ENCODE results near the gene RANBP9. TPM values are rescaled to one million over a fixed set of nuclear protein-coding genes. Genes with fewer than 3 reads are reported as not detected.

The RANBP9 gene
- 13.5 and 21.7 TPM in 2 replicates for total RNA-seq

- DNase-seq (ENCODE audit: low read depth), result no peak
- TF ChIP-seq, protein P1, sequence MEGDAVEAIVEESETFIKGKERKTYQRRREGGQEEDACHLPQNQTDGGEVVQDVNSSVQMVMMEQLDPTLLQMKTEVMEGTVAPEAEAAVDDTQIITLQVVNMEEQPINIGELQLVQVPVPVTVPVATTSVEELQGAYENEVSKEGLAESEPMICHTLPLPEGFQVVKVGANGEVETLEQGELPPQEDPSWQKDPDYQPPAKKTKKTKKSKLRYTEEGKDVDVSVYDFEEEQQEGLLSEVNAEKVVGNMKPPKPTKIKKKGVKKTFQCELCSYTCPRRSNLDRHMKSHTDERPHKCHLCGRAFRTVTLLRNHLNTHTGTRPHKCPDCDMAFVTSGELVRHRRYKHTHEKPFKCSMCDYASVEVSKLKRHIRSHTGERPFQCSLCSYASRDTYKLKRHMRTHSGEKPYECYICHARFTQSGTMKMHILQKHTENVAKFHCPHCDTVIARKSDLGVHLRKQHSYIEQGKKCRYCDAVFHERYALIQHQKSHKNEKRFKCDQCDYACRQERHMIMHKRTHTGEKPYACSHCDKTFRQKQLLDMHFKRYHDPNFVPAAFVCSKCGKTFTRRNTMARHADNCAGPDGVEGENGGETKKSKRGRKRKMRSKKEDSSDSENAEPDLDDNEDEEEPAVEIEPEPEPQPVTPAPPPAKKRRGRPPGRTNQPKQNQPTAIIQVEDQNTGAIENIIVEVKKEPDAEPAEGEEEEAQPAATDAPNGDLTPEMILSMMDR (conservative IDR thresholded peaks at IDR 0.05; ENCODE audit: low read depth, low read length), result no peak
- H3K4me3 ChIP-seq (ENCODE audit: low read depth, low read length), result peak within 1 kb of the TSS; percentile 88
Observed at GRCh38 chr6:13711733-13712598, at the start of gene RANBP9. RANBP9 (minus strand) TSS chr6:13711835; CDS start chr6:13711505, 330 bp downstream.

- TF ChIP-seq, protein P1 (conservative IDR thresholded peaks at IDR 0.05; ENCODE audit: low read depth, low read length), result no peak
- peak; percentile 20 for DNase-seq (ENCODE audit: low read depth)
- H3K4me3 ChIP-seq (ENCODE audit: low read depth, low read length), result no peak overlapping the region
Observed at GRCh38 chr6:13760307-13761304, 49.0 kb upstream of the RANBP9 start.

GRCh38 chr6:13759025-13759424 is 47.4 kb upstream of the RANBP9 start:
- TF ChIP-seq, protein P1 (conservative IDR thresholded peaks at IDR 0.05; ENCODE audit: low read depth, low read length), result no peak
- DNase-seq (ENCODE audit: low read depth), result no peak
- no peak overlapping the region for H3K4me3 ChIP-seq (ENCODE audit: low read depth, low read length)

- no peak for DNase-seq (ENCODE audit: low read depth)
- no peak overlapping the region for H3K4me3 ChIP-seq (ENCODE audit: low read depth, low read length)
- TF ChIP-seq, protein P1 (conservative IDR thresholded peaks at IDR 0.05; ENCODE audit: low read depth, low read length), result no peak
Observed at GRCh38 chr6:13754644-13755043, 43.0 kb upstream of the RANBP9 start.

- TF ChIP-seq, protein P1 (conservative IDR thresholded peaks at IDR 0.05; ENCODE audit: low read depth, low read length), result no peak
- H3K4me3 ChIP-seq (ENCODE audit: low read depth, low read length), result no peak overlapping the region
- no peak for DNase-seq (ENCODE audit: low read depth)
Observed at GRCh38 chr6:13743736-13744127, 32.1 kb upstream of the RANBP9 start.

DNA sequence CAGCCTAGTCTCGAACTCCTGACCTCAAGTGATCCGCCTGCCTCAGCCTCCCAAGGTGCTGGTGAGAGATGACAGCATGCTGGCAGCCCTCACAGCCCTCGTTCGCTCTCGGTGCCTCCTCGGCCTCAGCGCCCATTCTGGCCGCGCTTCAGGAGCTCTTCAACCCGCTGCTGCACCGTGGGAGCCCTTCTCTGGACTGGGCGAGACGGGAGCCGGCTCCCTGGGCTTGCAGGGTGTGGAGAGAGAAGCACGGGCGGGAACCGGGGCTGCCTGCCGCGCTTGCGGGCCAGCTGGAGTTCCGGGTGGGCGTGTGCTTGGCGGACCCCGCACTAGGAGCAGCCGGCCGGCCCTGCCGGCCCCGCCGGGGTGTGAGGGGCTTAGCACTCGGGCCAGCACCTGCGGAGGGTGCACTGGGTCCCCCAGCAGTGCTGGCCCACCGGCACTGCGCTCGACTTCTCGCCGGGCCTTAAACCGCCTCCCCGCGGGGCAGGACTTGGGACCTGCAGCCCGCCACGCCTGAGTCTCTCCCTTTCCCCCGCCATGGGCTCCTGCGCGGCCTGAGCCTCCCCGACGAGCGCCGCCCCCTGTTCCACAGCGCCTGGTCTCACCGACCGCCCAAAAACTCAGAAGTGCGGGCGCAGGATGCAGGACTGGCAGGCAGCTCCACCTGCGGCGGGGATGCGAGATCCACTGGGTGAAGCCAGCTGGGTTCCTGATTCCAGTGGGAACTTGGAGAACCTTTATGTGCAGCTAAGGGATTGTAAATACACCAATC is 31.5 kb upstream of the RANBP9 start:
- TF ChIP-seq, protein P1 (conservative IDR thresholded peaks at IDR 0.05; ENCODE audit: low read depth, low read length), result no peak
- no peak overlapping the region for H3K4me3 ChIP-seq (ENCODE audit: low read depth, low read length)
- DNase-seq (ENCODE audit: low read depth), result no peak
